ENCODE results near the gene WFIKKN1. TPM values are rescaled to one million over a fixed set of nuclear protein-coding genes. Genes with fewer than 3 reads are reported as not detected.

The WFIKKN1 gene
- total and polyA plus RNA-seq, 2 donors (not counting 1 experiment from before 2014, with no cell fraction given), result 0.64 to 0.84 TPM

- no peak for TF ChIP-seq CTCF (IDR thresholded peaks at IDR 0.05)
- no peak for TF ChIP-seq EZH2 (IDR thresholded peaks at IDR 0.05; ENCODE audit: borderline replicate concordance, insufficient read depth, low read depth, low read length, poor library complexity, severe bottlenecking)
- ChIA-PET POLR2A (interaction anchor here (1.2 kb wide), 1 partner anchor 11 kb away, joined by 4 read pairs; the partner anchor contains the start of gene METTL26), CTCF (no interaction called here)
- DNase-seq (no peak), ATAC-seq (ENCODE audit: low read depth) (no peak)
- peaks cover 14% of the 10 kb centered on the region for H4K20me1 ChIP-seq (ENCODE audit: control insufficient read depth, insufficient read depth, low read length, poor library complexity, severe bottlenecking)
- H3K27ac ChIP-seq (ENCODE audit: low read length in 2 of 2), result no peak overlapping the region
- no peak overlapping the region for H3K4me3 ChIP-seq (ENCODE audit: control extremely low read depth in 1 of 5, extremely low read depth in 1 of 5, insufficient read depth in 1 of 5, low read depth in 2 of 5, low read length in 4 of 5)
- H3K9ac ChIP-seq (ENCODE audit: low read length), result no peak overlapping the region
- no peaks in the 10 kb centered on the region for H3K36me3 ChIP-seq (replicated peaks in 1 of 2; ENCODE audit: control extremely low read depth in 1 of 2, control insufficient read depth in 1 of 2, extremely low read depth in 1 of 2, insufficient read depth in 2 of 2, low read length in 1 of 2)
- peaks cover 22 to 30% of the 10 kb centered on the region in 2 donors for H3K4me1 ChIP-seq (ENCODE audit: control insufficient read depth in 2 of 2, insufficient read depth in 2 of 2, low read length in 2 of 2)
- Mint-ChIP-seq H3K27ac (peak overlapping the region; percentile 59), H3K27me3 (no peaks in the 10 kb centered on the region), H3K4me3 (no peak overlapping the region), H3K9me3 (ENCODE audit: insufficient read depth) (no peaks in the 10 kb centered on the region), H3K4me1 (peaks cover 19% of the 10 kb centered on the region)
- peaks cover 0 to 2% (median 0%) of the 10 kb centered on the region in 3 donors for H3K9me3 ChIP-seq (ENCODE audit: control extremely low read depth in 1 of 3, control insufficient read depth in 2 of 3, insufficient read depth in 1 of 3, low read length in 2 of 3)
- intact Hi-C loops (cut with micrococcal nuclease), result no loop called here
- H3K27me3 ChIP-seq (replicated peaks in 1 of 4; ENCODE audit: control extremely low read depth in 1 of 4, control insufficient read depth in 3 of 4, insufficient read depth in 4 of 4, low read length in 3 of 4), result no peaks in the 10 kb centered on the region
- no peak overlapping the region for H2AFZ ChIP-seq (ENCODE audit: insufficient read depth, low read depth, low read length, poor library complexity, severe bottlenecking)
- no peak overlapping the region for H3K4me2 ChIP-seq (replicated peaks; ENCODE audit: low read depth, low read length, poor library complexity, severe bottlenecking)
- H3K79me2 ChIP-seq (ENCODE audit: control insufficient read depth, insufficient read depth, low read length), result peaks cover 14% of the 10 kb centered on the region
- 93% methylated on average over 18 of the region's 22 CpGs for WGBS (ENCODE audit: insufficient coverage)
Observed at GRCh38 chr16:646679-647172, 15.9 kb downstream of the WFIKKN1 start.

GRCh38 chr16:647173-647902 lies 16.6 kb downstream of the WFIKKN1 start:
- H3K27ac Mint-ChIP-seq, result no peak overlapping the region
- peaks cover 22 to 29% of the 10 kb centered on the region in 2 donors for H3K4me1 ChIP-seq (ENCODE audit: control insufficient read depth in 2 of 2, insufficient read depth in 2 of 2, low read length in 2 of 2)
- DNase-seq (no peak), ATAC-seq (ENCODE audit: low read depth) (no peak)
- ChIA-PET CTCF (interaction anchor here (1.2 to 1.4 kb wide), 2 partner anchors 9 to 11 kb away, joined by 4 to 5 read pairs; partner anchors contain the start of gene METTL26), POLR2A (interaction anchor here (0.6 to 1.2 kb wide), 2 partner anchors 9 to 11 kb away, joined by 3 to 4 read pairs; partner anchors contain the start of gene METTL26)
- peak overlapping the region; percentile 92 for H3K4me2 ChIP-seq (replicated peaks; ENCODE audit: low read depth, low read length, poor library complexity, severe bottlenecking)
- TF ChIP-seq EZH2 (IDR thresholded peaks at IDR 0.05; ENCODE audit: borderline replicate concordance, insufficient read depth, low read depth, low read length, poor library complexity, severe bottlenecking) (no peak), CTCF (IDR thresholded peaks at IDR 0.05) (no peak)
- WGBS (ENCODE audit: insufficient coverage), result 91% methylated on average over 20 of the region's 25 CpGs
- H3K9me3 ChIP-seq (ENCODE audit: control extremely low read depth in 1 of 3, control insufficient read depth in 2 of 3, insufficient read depth in 1 of 3, low read length in 2 of 3), result peaks cover 0 to 2% (median 0%) of the 10 kb centered on the region in 3 donors
- H3K4me3 Mint-ChIP-seq, result no peak overlapping the region
- H3K9me3 Mint-ChIP-seq (ENCODE audit: insufficient read depth), result no peaks in the 10 kb centered on the region
- no peaks in the 10 kb centered on the region for H3K36me3 ChIP-seq (replicated peaks in 1 of 2; ENCODE audit: control extremely low read depth in 1 of 2, control insufficient read depth in 1 of 2, extremely low read depth in 1 of 2, insufficient read depth in 2 of 2, low read length in 1 of 2)
- no peak overlapping the region for H3K4me3 ChIP-seq (ENCODE audit: control extremely low read depth in 1 of 5, extremely low read depth in 1 of 5, insufficient read depth in 1 of 5, low read depth in 2 of 5, low read length in 4 of 5)
- H3K27me3 ChIP-seq (replicated peaks in 1 of 4; ENCODE audit: control extremely low read depth in 1 of 4, control insufficient read depth in 3 of 4, insufficient read depth in 4 of 4, low read length in 3 of 4), result no peaks in the 10 kb centered on the region
- no peak overlapping the region for H3K9ac ChIP-seq (ENCODE audit: low read length)
- intact Hi-C loops (cut with micrococcal nuclease), result no loop called here
- H3K27ac ChIP-seq (ENCODE audit: low read length in 2 of 2), result no peak overlapping the region
- H4K20me1 ChIP-seq (ENCODE audit: control insufficient read depth, insufficient read depth, low read length, poor library complexity, severe bottlenecking), result peaks cover 14% of the 10 kb centered on the region
- H3K4me1 Mint-ChIP-seq, result peaks cover 19% of the 10 kb centered on the region
- no peak overlapping the region for H2AFZ ChIP-seq (ENCODE audit: insufficient read depth, low read depth, low read length, poor library complexity, severe bottlenecking)
- H3K27me3 Mint-ChIP-seq, result no peaks in the 10 kb centered on the region
- H3K79me2 ChIP-seq (ENCODE audit: control insufficient read depth, insufficient read depth, low read length), result peaks cover 12% of the 10 kb centered on the region

Data from B cell (primary cell).